Measurements from ENCODE around the gene THAP8. TPM values are rescaled to one million over a fixed set of nuclear protein-coding genes. Genes with fewer than 3 reads are reported as not detected.
A peak's percentile ranks its signal among the peaks of the same experiment; 100 is the strongest.
"Not testable (repeated sequence)": the region's sequence is repeated elsewhere in the genome, so short reads cannot be mapped to it uniquely, and the experiment has no call there.

THAP8 gene
- total and polyA plus RNA-seq, 3 experiments from 2014 or later: 1.3 to 8.5 (median 1.9) TPM

- H3K27me3 ChIP-seq (ENCODE audit: insufficient read depth, low read length, poor library complexity, severe bottlenecking): no peaks in the 10 kb centered on the region
- no peak overlapping the region for H3K4me3 ChIP-seq (ENCODE audit: low read length)
- no peaks in the 10 kb centered on the region for H3K9me3 Mint-ChIP-seq
- peaks cover 4 to 8% (median 7%) of the 10 kb centered on the region in 3 donors for H3K4me1 Mint-ChIP-seq
- no peak overlapping the region for H3K4me3 Mint-ChIP-seq
- H3K27ac ChIP-seq (ENCODE audit: low read depth, low read length): no peak overlapping the region
- H3K27ac Mint-ChIP-seq: no peak overlapping the region
- no peaks in the 10 kb centered on the region for H3K9me3 ChIP-seq (ENCODE audit: low read length)
- no peak for DNase-seq
- no peaks in the 10 kb centered on the region for H3K4me1 ChIP-seq (ENCODE audit: insufficient read depth, low read length)
- peaks cover 0 to 17% (median 0%) of the 10 kb centered on the region in 3 donors for H3K36me3 Mint-ChIP-seq
- H3K27me3 Mint-ChIP-seq: peaks cover 0 to 2% of the 10 kb centered on the region in 2 donors
- H3K36me3 ChIP-seq (ENCODE audit: insufficient read depth, low read length): no peaks in the 10 kb centered on the region
- ChIA-PET POLR2A (no interaction called here), CTCF (interaction anchor here (1.0 to 1.3 kb wide), 2 partner anchors 9 to 11 kb away, joined by 3 read pairs; no protein-coding TSS in a partner anchor)
Observed at GRCh38 chr19:36047835-36048234, 6.2 kb downstream of the THAP8 start.

GRCh38 chr19:36046443-36047050, 7.5 kb downstream of the THAP8 start:
- Mint-ChIP-seq H3K27me3 (peaks cover 0 to 2% of the 10 kb centered on the region in 2 donors), H3K4me1 (peaks cover 0 to 4% (median 2%) of the 10 kb centered on the region in 3 donors), H3K27ac (peak overlapping the region in 1 of 8 donors; percentile 65), H3K36me3 (peaks cover 0 to 17% (median 0%) of the 10 kb centered on the region in 3 donors), H3K9me3 (no peaks in the 10 kb centered on the region), H3K4me3 (no peak overlapping the region)
- H3K27ac ChIP-seq (ENCODE audit: low read depth, low read length): no peak overlapping the region
- ChIA-PET POLR2A (no interaction called here), CTCF (interaction anchor here (1.3 kb wide), 1 partner anchor 10 kb away, joined by 3 read pairs; no protein-coding TSS in a partner anchor)
- no peaks in the 10 kb centered on the region for H3K36me3 ChIP-seq (ENCODE audit: insufficient read depth, low read length)
- H3K9me3 ChIP-seq (ENCODE audit: low read length): no peaks in the 10 kb centered on the region
- H3K27me3 ChIP-seq (ENCODE audit: insufficient read depth, low read length, poor library complexity, severe bottlenecking): no peaks in the 10 kb centered on the region
- DNase-seq: no peak
- no peaks in the 10 kb centered on the region for H3K4me1 ChIP-seq (ENCODE audit: insufficient read depth, low read length)
- no peak overlapping the region for H3K4me3 ChIP-seq (ENCODE audit: low read length)

- Mint-ChIP-seq H3K36me3 (peaks cover 0 to 26% (median 10%) of the 10 kb centered on the region in 3 donors), H3K4me3 (no peak overlapping the region), H3K27me3 (peaks cover 0 to 4% of the 10 kb centered on the region in 2 donors), H3K4me1 (peaks cover 0 to 5% (median 4%) of the 10 kb centered on the region in 3 donors), H3K9me3 (no peaks in the 10 kb centered on the region), H3K27ac (no peak overlapping the region)
- Histone ChIP-seq H3K4me3 (ENCODE audit: low read length) (no peak overlapping the region), H3K27ac (ENCODE audit: low read depth, low read length) (no peak overlapping the region), H3K27me3 (ENCODE audit: insufficient read depth, low read length, poor library complexity, severe bottlenecking) (no peaks in the 10 kb centered on the region), H3K36me3 (ENCODE audit: insufficient read depth, low read length) (no peaks in the 10 kb centered on the region), H3K4me1 (ENCODE audit: insufficient read depth, low read length) (no peaks in the 10 kb centered on the region), H3K9me3 (ENCODE audit: low read length) (no peaks in the 10 kb centered on the region)
- POLR2A ChIA-PET: no interaction called here
- CTCF ChIA-PET: no interaction called here
- DNase-seq: no peak
Observed at GRCh38 chr19:36043952-36044351, 10.1 kb downstream of the THAP8 start.

- POLR2A ChIA-PET: no interaction called here
- Histone ChIP-seq H3K27me3 (ENCODE audit: insufficient read depth, low read length, poor library complexity, severe bottlenecking) (no peaks in the 10 kb centered on the region), H3K27ac (ENCODE audit: low read depth, low read length) (no peak overlapping the region), H3K4me1 (ENCODE audit: insufficient read depth, low read length) (peaks cover 6% of the 10 kb centered on the region), H3K4me3 (ENCODE audit: low read length) (no peak overlapping the region), H3K36me3 (ENCODE audit: insufficient read depth, low read length) (no peaks in the 10 kb centered on the region), H3K9me3 (ENCODE audit: low read length) (no peaks in the 10 kb centered on the region)
- CTCF ChIA-PET: no interaction called here
- no peak for DNase-seq
- Mint-ChIP-seq H3K9me3 (no peaks in the 10 kb centered on the region), H3K4me3 (no peak overlapping the region), H3K27ac (no peak overlapping the region), H3K27me3 (peaks cover 0 to 4% of the 10 kb centered on the region in 2 donors), H3K4me1 (peaks cover 6 to 12% (median 11%) of the 10 kb centered on the region in 3 donors), H3K36me3 (peaks cover 0 to 31% (median 10%) of the 10 kb centered on the region in 3 donors)
Observed at GRCh38 chr19:36041831-36042230, 12.3 kb downstream of the THAP8 start.

GRCh38 chr19:36041092-36041491, 13.0 kb downstream of the THAP8 start:
- H3K27me3 Mint-ChIP-seq; H3K27ac ChIP-seq (ENCODE audit: low read depth, low read length); H3K27me3 ChIP-seq (ENCODE audit: insufficient read depth, low read length, poor library complexity, severe bottlenecking); H3K9me3 Mint-ChIP-seq; H3K9me3 ChIP-seq (ENCODE audit: low read length); H3K4me3 ChIP-seq (ENCODE audit: low read length); CTCF ChIA-PET; DNase-seq; H3K36me3 ChIP-seq (ENCODE audit: insufficient read depth, low read length); H3K4me3 Mint-ChIP-seq: not testable (repeated sequence)
- POLR2A ChIA-PET: interaction anchor here (0.6 kb wide), 1 partner anchor 35 kb away, joined by 5 read pairs; no protein-coding TSS in a partner anchor
- peaks cover 11% of the 10 kb centered on the region for H3K4me1 ChIP-seq (ENCODE audit: insufficient read depth, low read length)
- Mint-ChIP-seq H3K27ac (peak overlapping the region in 2 of 8 donors; percentile 38 to 44), H3K36me3 (peaks cover 0 to 25% (median 10%) of the 10 kb centered on the region in 3 donors), H3K4me1 (peaks cover 9 to 14% (median 11%) of the 10 kb centered on the region in 3 donors)

GRCh38 chr19:36040495-36040894, 13.6 kb downstream of the THAP8 start:
- DNase-seq: no peak
- Histone ChIP-seq H3K36me3 (ENCODE audit: insufficient read depth, low read length) (no peaks in the 10 kb centered on the region), H3K27me3 (ENCODE audit: insufficient read depth, low read length, poor library complexity, severe bottlenecking) (no peaks in the 10 kb centered on the region), H3K9me3 (ENCODE audit: low read length) (no peaks in the 10 kb centered on the region), H3K4me3 (ENCODE audit: low read length) (no peak overlapping the region), H3K4me1 (ENCODE audit: insufficient read depth, low read length) (peaks cover 17% of the 10 kb centered on the region), H3K27ac (ENCODE audit: low read depth, low read length) (no peak overlapping the region)
- Mint-ChIP-seq H3K4me1 (peaks cover 15 to 19% (median 15%) of the 10 kb centered on the region in 3 donors), H3K4me3 (no peak overlapping the region), H3K36me3 (peaks cover 0 to 25% (median 10%) of the 10 kb centered on the region in 3 donors), H3K9me3 (no peaks in the 10 kb centered on the region), H3K27me3 (peaks cover 0 to 2% of the 10 kb centered on the region in 2 donors), H3K27ac (peak overlapping the region in 1 of 8 donors; percentile 93)
- ChIA-PET CTCF (no interaction called here), POLR2A (no interaction called here)

- Mint-ChIP-seq H3K27me3 (peaks cover 0 to 11% of the 10 kb centered on the region in 2 donors), H3K4me1 (peaks cover 22 to 37% (median 31%) of the 10 kb centered on the region in 3 donors), H3K9me3 (no peaks in the 10 kb centered on the region), H3K4me3 (peak within 1 kb of the TSS in 5 of 7 donors; percentile 33 to 78 (median 50)), H3K36me3 (peaks cover 9 to 33% (median 11%) of the 10 kb centered on the region in 3 donors), H3K27ac (peak within 1 kb of the TSS in 3 of 8 donors; percentile 33 to 79 (median 54))
- H3K27me3 ChIP-seq (ENCODE audit: insufficient read depth, low read length, poor library complexity, severe bottlenecking): no peaks in the 10 kb centered on the region
- peaks cover 25% of the 10 kb centered on the region for H3K4me1 ChIP-seq (ENCODE audit: insufficient read depth, low read length)
- H3K9me3 ChIP-seq (ENCODE audit: low read length): no peaks in the 10 kb centered on the region
- CTCF ChIA-PET: no interaction called here
- POLR2A ChIA-PET: no interaction called here
- H3K4me3 ChIP-seq (ENCODE audit: low read length): no peak within 1 kb of the TSS
- peak in 1 of 5 donors; percentile 37 for DNase-seq
- peaks cover 4% of the 10 kb centered on the region for H3K36me3 ChIP-seq (ENCODE audit: insufficient read depth, low read length)
- no peak within 1 kb of the TSS for H3K27ac ChIP-seq (ENCODE audit: low read depth, low read length)
Observed at GRCh38 chr19:36032251-36033104, 21.6 kb downstream of the THAP8 start, which contains the start of gene CLIP3. TSS of gene CLIP3 (minus strand) at chr19:36032873. CDS start at chr19:36032357, 516 bp downstream.

- POLR2A ChIA-PET: no interaction called here
- no peak for DNase-seq
- peaks cover 4% of the 10 kb centered on the region for H3K36me3 ChIP-seq (ENCODE audit: insufficient read depth, low read length)
- no peak overlapping the region for H3K27ac ChIP-seq (ENCODE audit: low read depth, low read length)
- no peaks in the 10 kb centered on the region for H3K9me3 ChIP-seq (ENCODE audit: low read length)
- H3K4me3 Mint-ChIP-seq: no peak overlapping the region
- peak overlapping the region in 2 of 8 donors; percentile 38 to 54 for H3K27ac Mint-ChIP-seq
- peaks cover 0 to 11% of the 10 kb centered on the region in 2 donors for H3K27me3 Mint-ChIP-seq
- peaks cover 9 to 32% (median 11%) of the 10 kb centered on the region in 3 donors for H3K36me3 Mint-ChIP-seq
- no peaks in the 10 kb centered on the region for H3K27me3 ChIP-seq (ENCODE audit: insufficient read depth, low read length, poor library complexity, severe bottlenecking)
- H3K4me1 ChIP-seq (ENCODE audit: insufficient read depth, low read length): peaks cover 15% of the 10 kb centered on the region
- H3K4me1 Mint-ChIP-seq: peaks cover 16 to 31% (median 23%) of the 10 kb centered on the region in 3 donors
- CTCF ChIA-PET: no interaction called here
- no peaks in the 10 kb centered on the region for H3K9me3 Mint-ChIP-seq
- no peak overlapping the region for H3K4me3 ChIP-seq (ENCODE audit: low read length)
Observed at GRCh38 chr19:36031308-36031707, 22.8 kb downstream of the THAP8 start.
